Muscle of arm (tissue), 14 donors: ENCODE measurements around the gene RCAN2. TPM values are rescaled to one million over a fixed set of nuclear protein-coding genes. Genes with fewer than 3 reads are reported as not detected.
A peak's percentile ranks its signal among the peaks of the same experiment; 100 is the strongest.

Source experiments
- DNase-seq: peaks from one replicate; pipeline ENCODE4 v3.0.0-alpha.2; 2013
- long read RNA-seq, 11 donors: transcript quantifications; one replicate each; lab custom pipeline, GENCODE V29; 2026
- polyA plus RNA-seq, 12 donors: library from polyadenylated mRNA; unstranded; fragments of 120-200 nt; gene quantifications; one replicate each; pipeline ENCODE4 v1.2.1, GENCODE V29; 2013; ENCODE audit not compliant: insufficient read length in 12 of 12

The RCAN2 gene
- polyA plus RNA-seq: 1 to 10 TPM in 11 of 12 donors, not detected in 1; 4.6 to 8.2 (median 6.9) TPM
- long read RNA-seq, donor 1: 0 reads
- long read RNA-seq, donor 2, partial matches to known transcripts: 7 of 7 reads
- long read RNA-seq, donor 2, other reads (novel, unspliced or antisense): 0 of 7 reads
- long read RNA-seq, donor 3: 0 reads
- long read RNA-seq, donor 4: 0 reads
- long read RNA-seq, donor 5: 0 reads
- long read RNA-seq, donor 6: 0 reads
- long read RNA-seq, donor 7: 0 reads
- long read RNA-seq, donor 8: 0 reads
- long read RNA-seq, donor 9: 0 reads
- long read RNA-seq, donor 10: 0 reads
- long read RNA-seq, donor 11: 0 reads

- peak; percentile 35 for DNase-seq
Observed at GRCh38 chr6:46491201-46491627, at the start of gene RCAN2. Gene RCAN2, minus strand, starts transcription at chr6:46491449.

GRCh38 chr6:46539866-46540265, 48.6 kb upstream of the RCAN2 start:
- DNase-seq: no peak

DNA sequence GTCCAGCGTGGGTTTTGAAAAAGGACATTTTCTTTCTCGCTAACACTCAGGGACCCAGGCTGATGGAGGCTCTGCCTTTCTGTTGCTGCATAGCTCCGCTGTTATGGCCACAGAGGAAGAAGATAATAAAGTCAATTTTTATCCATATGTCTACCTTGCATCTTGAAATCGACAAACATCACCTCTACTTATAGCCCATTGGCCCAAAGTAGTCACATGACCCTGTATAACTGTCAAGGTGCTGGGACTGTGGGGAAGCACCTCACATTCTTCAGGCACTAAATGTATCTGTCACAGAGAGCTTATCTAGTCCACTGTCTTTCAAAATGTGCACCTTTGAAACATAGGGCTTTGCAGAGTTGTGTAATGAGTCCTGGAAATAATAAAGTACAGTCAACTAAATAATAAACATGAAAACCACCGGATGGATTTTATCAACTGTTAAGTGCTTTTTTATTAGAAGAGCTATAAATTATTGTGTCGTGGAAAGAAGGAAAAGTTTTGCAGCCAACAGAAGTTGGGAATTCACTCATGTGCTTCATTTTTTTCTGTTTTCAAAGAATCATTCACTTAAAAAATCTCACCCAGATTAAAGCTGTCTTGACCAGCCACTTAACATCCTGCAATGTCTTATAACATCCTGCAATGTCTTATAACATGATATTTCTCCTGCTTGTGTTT, 47.7 kb upstream of the RCAN2 start:
- no peak for DNase-seq

- DNase-seq: no peak
Observed at GRCh38 chr6:46530896-46531295, 39.6 kb upstream of the RCAN2 start.

- no peak for DNase-seq
Observed at GRCh38 chr6:46528961-46529750, 37.9 kb upstream of the RCAN2 start.

DNA sequence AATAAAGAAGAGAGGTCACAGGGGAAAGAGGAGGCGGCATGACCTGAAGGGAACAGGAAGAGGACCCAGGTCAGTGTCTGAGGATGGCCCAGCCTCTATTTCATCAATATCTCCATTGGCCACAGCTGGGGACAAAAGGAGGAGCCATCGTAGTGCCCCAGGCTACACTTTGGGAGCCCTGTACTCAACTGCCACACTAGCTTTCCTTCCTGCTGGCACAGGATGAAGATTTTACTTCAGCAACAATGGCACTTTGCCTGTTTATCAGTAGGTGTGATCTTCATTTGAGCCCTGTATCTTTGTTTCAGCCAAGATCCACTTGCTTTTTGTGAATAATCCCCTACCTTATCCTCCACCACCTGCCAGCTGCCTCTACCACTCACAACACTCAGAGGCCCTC, 35.4 kb upstream of the RCAN2 start:
- no peak for DNase-seq

DNA sequence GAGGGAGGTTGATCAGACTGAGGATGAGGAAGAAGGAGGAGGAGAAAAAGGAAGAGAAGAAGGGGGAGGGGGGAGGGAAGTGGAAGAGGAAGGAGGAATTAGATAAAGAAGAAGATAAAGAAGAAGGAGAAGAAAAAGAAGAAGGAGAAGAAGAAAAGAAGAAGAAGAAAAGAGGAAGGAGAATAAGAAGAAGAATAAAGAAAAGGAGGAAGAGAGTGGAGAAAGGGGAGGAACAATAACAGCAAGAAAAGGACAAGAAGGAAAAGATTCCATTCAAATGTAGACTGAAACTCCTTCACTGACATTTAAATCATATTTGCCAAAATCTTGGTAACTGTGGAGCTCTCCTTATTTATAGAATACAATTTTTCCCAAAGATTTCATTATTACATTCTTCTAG, 34.3 kb upstream of the RCAN2 start:
- DNase-seq: no peak

- no peak for DNase-seq
Observed at GRCh38 chr6:46521464-46521971, 30.3 kb upstream of the RCAN2 start.

- no peak for DNase-seq
Observed at GRCh38 chr6:46517202-46517601, 26.0 kb upstream of the RCAN2 start.

DNA sequence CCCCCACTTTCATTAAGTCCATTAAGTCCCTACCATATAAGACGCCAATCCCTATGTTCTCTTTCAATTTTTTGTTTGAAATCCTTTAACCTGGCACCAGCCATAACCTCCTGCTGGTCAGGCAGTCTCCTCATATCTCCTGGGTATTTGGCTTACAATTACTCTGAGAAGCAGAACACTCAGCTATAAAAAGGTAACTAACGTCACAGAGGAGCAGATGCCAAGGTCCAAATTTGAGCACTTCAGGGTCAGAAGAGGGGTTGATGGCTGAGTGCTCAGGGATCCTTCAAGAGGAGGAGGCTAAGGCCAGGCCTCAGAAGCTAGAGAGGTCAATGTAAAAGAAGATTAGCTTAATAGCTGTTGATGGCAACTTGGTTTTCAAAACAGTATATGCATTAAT, 22.3 kb upstream of the RCAN2 start:
- no peak for DNase-seq

GRCh38 chr6:46511320-46511719, 20.1 kb upstream of the RCAN2 start:
- DNase-seq: no peak

- peak; percentile 66 for DNase-seq
Observed at GRCh38 chr6:46510651-46511050, 19.4 kb upstream of the RCAN2 start.

GRCh38 chr6:46509981-46510510, 18.8 kb upstream of the RCAN2 start:
- DNase-seq: no peak

GRCh38 chr6:46509063-46509462, 17.8 kb upstream of the RCAN2 start:
- no peak for DNase-seq

GRCh38 chr6:46507426-46507825, 16.2 kb upstream of the RCAN2 start:
- DNase-seq: no peak

DNA sequence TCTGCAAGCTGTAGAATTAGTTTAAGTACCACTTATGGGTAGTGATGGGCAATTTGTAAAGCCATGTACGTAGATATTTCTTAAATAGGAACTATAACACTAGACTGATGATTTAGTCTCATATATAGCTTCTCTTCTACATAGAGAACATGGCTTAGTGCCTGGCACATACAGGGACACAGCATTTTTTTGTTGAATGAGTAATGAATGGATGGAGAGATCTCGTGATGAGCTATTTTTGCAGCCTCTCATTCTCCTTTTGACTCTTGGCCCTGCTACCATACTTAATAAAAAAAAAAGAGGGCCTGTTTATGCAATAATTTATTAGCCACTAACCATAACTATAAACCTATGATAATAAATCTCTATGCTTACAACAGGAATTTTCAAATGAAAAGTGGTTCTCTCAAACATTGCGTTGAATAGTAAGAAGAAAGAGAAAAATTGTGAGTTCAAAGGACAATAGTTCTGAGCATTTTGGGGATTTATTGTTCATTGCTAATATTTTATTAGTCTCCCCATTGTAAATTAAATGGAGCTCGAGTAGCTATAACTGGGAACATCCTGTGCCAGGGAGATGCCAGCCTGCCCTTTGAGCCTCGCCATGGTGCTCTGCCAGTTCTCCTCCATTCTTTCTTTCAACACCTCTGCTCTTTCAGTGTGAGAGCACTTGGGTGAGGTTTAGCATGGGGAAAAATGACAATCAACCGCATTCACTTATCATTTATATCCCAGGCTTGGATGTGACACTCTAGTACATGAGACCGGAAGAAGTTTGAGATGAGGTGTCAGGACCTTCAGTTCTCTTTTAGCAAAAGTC, 14.7 kb upstream of the RCAN2 start:
- no peak for DNase-seq

DNA sequence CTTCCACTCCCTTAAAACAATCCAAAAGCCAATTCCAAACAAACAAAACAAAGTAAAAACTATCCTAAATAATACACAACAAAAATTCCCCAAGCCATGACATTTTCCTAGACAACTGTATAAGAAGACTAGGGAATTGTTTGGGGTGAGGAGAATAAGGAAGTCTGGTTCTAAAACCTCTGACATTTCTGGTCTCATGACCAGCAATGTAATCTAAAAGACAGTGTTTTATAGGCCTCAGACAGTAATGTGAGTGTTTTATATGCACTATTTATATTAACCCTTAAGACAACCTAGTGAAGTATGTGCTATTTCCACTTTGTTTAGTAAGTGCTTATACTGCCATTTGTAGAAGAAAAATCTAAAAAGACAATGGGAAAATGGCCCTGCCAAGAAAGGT, 13.0 kb upstream of the RCAN2 start:
- no peak for DNase-seq

DNA sequence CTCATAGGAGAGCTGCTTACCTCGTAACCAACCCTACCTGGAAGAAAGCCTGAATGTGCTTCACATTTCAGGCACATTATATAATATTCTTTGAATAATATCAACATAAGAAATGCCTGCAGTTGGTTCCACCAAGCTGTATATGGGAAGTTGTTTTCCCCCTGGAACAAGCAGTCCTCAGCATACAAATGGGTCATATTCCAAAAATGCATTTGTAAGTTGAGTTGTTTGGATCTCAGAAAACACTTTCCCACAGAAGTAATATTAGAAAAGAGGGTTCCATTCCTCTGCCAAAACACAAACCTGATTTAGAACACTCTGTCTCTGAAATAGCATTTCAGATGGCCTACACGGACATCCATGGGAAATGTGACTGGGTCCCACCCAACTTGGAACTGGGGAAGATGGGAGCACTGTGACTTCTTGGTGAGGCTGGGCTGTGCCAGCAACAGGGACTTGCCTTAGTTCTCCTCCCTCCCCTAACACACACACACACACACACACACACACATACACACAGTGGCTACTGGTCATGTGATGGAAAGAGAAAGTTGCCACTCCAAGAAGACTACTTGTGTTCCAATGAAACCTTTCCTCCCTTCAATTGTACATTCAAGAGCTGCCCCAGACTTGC, 11.4 kb upstream of the RCAN2 start:
- no peak for DNase-seq

DNA sequence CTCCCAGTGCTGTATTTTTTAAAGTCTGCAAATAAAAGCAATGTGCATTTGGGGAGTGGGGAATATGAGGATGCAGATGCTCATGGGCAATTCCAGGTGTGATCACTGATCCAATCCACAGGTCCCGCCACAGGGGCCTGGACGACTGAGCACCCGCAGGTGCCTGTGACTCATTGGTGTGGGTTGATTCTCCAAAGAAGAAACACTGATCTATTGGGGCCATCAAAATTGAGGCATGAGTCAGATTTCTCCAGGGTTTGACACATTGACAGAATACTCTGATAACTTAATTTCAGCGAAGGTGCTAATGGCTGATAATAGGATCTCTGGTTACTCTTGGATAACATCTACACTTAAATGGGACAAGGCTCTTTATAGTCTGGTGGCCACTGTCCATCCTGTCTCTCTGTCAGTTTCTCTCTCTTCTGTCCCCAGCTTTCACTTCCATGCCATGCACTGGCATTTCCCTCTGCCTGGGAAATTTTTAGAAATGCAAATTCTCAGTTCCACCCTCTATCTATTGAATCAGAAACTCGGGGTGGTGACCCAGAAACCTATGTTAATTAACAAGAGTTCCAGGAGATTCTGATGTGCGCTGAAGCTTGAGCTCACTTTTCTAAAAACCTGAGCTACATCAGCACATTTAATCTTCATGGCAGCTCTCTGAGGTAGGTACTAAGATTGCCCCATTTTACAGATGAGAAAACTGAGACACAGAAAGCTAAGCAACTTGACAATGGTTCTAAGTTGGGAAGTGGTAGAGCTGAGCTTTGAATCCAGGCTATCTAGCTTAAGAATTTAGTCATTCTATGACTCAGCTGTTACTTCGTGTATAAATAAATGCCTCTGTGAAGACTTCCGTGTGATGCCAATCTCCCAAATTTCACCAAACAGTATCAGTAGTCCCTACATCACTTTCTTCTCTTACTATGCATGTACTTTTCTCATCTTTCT, 10.2 kb upstream of the RCAN2 start:
- DNase-seq: no peak

DNA sequence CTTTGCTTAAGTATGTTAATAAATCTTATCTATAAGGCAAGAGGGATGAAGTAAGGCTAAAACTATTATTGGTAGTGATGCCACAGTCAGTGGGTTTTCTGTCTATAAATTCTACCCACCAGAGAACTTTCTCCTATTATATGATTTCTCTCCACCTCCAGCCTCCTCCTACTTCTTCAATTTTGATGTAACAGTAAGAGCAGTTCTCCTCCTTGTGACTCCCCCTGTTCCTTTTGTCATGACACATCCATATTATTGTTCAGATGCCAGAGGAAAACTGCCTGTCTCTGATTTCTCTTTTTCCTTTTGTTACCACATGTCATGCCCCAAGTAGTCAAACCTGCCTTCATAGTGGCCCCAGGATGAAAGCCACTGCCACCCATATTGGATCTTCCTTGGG, 9.1 kb upstream of the RCAN2 start:
- DNase-seq: no peak
